Activated CD8-positive, alpha-beta memory T cell treated with anti-CD3 and anti-CD28 coated beads, Interleukin-2, amount 50 U/mL, for 1 hour (primary cell): ENCODE results near the gene MRGPRX2.

Experiments used
- DNase-seq: peaks from one replicate; pipeline ENCODE4 v3.0.0-alpha.2; 2020; ENCODE audit errors: extremely low read depth

Gene MRGPRX2

GRCh38 chr11:19060629-19061028 is at the start of gene MRGPRX2:
Gene MRGPRX2, minus strand, starts transcription at chr11:19060717. Its CDS starts 4,315 bp downstream, at chr11:19056402.
- no peak for DNase-seq

DNA sequence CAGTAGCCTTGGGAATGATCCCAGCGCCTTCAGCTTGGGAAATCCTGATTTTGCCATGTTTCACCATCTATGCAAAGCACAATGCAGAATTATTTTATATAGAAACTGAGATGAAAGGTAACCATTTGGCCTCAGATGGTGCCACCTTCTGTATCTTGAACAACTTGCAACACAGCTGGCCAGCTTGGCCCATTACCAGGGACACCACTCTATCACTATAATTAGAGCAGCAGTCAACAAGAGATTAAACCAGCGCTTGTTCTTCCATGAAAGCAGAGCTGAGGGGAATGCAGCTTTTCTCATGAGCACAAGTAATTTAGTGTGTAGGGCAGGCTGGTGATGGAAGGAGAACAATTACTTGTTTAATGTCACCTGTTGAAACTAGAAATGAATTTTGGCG is 49.8 kb upstream of the MRGPRX2 start:
- no peak for DNase-seq

DNA sequence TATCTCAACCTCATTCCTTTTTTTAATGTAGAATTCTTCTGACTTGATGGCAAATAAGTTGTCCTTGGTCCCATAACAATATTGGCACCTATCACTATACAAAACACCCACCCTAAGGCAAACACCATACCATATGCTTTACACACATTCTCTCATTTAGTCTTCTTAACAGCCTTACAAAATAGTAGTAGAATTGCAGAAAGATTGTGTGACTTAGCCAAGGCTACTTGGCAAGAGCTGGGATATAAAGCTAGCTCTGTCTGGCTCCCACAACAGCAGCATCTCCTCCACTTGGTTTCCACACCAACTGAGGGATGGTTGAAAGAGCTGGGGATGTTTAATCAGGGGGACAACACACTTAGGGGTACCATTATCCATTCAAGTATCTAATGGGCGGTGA is 46.6 kb upstream of the MRGPRX2 start:
- no peak for DNase-seq

DNA sequence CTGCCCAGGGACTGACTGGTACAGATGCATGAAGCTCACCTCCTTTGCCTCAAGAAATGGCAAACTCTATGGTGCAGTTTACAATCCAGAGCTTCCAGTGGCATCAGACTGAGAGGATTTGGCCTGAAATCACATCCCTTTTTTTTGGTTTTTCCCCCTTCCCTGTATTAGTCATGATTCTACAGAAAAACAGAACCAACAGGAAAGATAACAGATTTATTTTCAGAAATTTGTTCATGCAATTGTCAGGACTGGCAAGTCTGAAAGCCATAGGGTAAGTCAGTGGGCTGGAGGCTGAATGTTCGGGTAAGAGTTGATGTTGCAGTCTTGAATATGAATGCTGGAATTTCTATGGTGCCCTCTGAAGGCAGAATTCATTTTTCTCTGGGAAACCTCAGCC is 44.5 kb upstream of the MRGPRX2 start:
- DNase-seq = no peak

DNA sequence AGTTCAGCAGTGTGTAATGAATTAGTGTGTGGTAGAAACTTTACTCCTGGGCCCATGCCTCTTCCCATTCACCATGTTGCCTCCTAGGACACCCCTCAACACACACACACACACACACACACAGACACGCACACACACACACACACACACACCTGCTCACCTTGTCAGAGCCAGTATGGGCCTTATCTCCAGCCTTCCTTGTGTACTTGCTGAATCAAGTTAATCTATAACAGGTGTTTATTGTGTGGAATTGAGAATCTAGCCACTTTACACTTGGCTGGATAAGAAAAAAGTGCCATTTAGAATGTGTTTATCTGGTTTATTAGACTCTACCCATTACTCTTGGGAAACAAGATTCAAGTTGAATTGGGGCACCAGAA is 42.0 kb upstream of the MRGPRX2 start:
- no peak for DNase-seq

- DNase-seq = no peak
Observed at GRCh38 chr11:19101796-19102520, 41.4 kb upstream of the MRGPRX2 start.

DNA sequence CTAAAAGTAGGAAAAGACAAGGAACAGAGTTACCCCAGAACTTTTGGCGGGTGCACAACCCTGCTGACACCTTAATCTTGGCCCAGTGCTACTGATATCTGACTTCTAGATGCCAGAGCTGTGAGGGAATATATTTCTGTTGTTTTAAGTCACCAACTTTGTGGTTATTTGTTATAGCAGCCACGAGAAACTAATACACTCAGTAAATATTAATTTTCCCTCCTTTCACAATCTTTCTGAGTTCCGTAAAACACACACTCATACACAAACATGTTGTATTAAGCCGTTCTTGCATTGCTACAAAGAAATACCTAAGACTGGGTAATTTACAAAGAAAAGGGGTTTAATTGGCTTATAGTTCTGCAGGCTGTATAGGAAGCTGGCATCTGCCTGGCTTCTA is 40.4 kb upstream of the MRGPRX2 start:
- no peak for DNase-seq

DNA sequence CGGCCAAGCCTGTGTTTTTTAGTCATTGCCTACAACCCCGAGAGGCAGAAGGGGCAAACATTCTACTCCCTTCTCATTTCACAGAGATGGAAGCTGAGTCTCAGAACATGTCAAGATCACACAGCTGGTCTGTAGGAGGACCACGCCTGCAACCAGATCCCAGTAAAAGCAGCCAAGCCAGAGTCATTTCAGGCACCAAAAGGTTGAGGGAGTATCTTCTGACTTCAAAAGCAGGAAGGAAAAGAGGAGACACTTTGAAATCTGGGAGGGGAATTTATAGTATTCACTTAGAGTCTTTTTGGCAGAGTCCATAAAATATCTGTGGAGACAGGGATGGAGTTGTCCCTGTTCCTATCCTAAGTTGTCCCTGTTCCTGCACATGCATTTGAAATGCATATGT is 38.6 kb upstream of the MRGPRX2 start:
- no peak for DNase-seq

DNA sequence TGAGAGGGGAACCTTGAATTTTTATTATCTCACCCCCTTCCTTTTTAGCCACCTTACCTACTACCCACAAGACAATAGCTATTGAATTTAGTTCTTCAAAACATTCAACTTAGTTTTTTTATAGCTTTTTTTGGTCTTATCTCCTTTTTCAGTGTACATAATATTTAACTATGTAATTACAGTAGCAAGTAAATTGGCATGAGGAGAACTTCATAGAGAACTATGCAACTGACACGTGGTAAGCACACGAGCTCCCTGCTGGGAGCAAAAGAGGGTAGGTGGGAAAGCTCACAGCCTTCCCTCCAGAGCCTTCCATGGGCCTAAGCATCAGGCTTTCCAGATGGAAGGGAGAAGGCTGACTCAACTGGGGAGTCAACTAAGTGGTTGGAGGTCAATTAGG is 34.3 kb upstream of the MRGPRX2 start:
- no peak for DNase-seq

- DNase-seq = no peak
Observed at GRCh38 chr11:19093976-19094375, 33.5 kb upstream of the MRGPRX2 start.

DNA sequence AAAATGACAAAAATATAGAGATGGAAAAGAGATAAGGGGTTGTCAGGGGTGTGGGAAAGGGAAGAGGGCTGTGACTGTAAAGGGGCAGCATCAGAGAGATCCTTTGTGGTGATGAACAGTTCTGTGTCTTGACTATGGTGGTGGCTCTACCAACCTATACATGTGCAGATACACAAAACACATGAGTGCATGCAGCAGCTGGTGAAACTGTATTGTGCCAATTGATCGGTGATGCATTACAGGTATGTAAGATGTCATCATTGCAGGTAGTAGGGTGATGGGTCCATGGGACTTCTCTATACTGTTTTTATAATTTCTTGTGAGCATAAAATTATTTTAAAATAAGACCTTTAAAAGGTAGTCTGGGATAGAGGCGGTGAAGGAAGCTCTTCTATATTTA is 32.3 kb upstream of the MRGPRX2 start:
- no peak for DNase-seq

GRCh38 chr11:19092342-19092741 is 31.8 kb upstream of the MRGPRX2 start:
- no peak for DNase-seq

- no peak for DNase-seq
Observed at GRCh38 chr11:19091366-19091765, 30.8 kb upstream of the MRGPRX2 start.

DNA sequence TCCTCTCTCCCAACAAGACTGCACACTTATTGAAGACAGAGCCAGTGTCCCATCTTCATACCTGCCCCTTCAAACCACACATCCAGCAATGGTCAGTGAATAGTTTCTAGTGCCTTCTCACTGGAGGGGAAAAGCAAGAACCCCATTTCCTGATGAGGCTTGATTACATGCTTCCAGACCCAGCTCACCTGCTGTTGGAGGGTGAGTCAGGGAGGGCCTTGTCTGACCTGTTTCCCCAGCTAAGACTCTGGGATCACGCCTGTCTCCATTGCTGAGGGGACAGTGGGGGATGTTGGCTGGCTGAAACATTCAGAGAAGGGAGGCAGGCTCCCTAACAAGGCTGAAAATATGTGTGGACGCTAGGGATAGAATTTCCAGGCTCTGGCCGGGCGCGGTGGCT is 28.9 kb upstream of the MRGPRX2 start:
- no peak for DNase-seq

GRCh38 chr11:19088791-19089190 is 28.3 kb upstream of the MRGPRX2 start:
- no peak for DNase-seq

DNA sequence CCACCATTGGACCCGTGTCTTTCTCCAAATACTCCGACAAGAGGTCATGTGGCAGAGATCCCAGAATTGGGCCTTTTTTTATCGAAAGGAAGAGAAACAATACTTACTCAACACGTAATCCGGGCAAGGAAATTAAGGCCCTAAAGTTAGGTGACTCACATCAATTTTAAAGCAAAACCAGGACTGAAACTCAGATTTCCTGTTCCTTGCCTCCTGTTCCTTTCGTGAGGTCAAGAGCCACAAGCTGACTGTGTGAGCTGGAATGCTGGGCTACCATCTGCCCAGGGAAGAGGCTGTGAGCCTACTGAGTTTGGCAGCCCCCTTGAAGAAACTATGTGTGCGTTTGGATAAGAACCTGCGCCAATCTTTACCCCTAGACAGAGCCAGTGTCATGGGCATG is 27.1 kb upstream of the MRGPRX2 start:
- DNase-seq = no peak

DNA sequence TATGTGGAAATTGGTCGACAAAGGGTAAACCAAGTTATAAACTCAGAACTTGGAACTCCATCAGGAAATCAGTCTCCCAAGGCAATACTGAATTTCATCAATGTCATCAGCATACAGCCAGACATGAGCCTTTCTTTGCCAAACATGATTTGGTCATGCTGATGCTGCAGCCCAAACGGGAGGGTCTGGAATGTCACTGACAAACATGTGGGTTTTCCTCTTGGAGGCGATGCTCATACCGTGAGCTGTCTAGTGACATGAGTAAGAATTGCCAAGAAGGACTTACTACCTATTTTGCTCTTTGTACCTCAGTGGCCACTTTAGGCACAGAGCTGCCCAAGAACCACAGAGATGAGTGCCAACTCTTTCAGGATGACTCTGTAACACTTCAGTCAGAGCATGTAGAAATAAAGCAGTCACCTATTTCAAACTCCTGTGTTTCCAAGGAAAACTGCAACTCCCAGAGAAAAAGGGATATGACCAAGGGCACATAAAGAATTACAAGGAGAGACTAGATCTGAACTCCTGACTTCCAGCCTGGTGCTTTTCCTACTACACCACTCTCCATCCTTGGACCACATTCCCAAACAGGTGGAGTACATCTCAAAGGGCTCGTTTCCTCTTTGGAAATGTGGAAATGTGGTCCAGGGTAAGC is 24.3 kb upstream of the MRGPRX2 start:
- no peak for DNase-seq

DNA sequence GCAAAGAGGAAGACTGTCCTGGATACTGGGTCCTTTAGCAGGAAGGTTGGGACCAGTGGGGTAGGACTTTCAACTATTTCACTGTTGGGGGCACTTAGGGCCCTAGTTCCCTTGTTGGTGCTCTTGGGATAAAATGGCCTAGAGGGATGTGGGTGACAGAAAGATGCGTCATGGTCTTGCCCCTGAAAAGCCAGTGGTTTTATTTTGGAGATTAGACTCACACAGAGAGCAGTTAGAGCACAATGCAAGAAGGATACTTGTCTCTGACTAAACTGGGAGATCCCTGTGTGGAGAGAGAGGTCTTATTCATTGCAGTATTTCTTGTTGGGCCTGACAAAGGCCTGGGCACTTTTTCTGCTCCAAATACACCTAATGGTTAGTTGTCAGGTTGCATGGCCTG is 22.6 kb upstream of the MRGPRX2 start:
- no peak for DNase-seq

- no peak for DNase-seq
Observed at GRCh38 chr11:19080579-19080993, 20.1 kb upstream of the MRGPRX2 start.

GRCh38 chr11:19079643-19080440 is 19.3 kb upstream of the MRGPRX2 start:
- no peak for DNase-seq

DNA sequence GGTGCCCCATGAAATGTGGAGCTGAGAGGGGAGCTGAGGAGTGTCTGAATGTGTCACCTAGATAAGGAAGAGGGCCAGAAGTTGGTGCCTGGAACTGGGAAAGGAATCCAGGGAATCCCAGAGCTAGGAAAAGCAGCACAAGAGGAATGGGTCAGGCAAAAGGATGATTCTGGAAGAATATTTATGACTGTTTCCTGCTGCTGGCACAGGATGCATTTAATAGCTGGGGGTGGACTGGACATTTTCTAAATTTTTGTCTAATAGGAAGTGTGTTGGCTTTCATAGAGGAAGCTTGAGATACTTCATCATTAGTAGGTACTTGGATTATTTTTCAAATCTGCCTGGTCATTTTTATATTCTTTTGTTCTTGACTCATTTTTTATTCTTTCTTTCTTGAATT is 17.4 kb upstream of the MRGPRX2 start:
- DNase-seq = no peak

DNA sequence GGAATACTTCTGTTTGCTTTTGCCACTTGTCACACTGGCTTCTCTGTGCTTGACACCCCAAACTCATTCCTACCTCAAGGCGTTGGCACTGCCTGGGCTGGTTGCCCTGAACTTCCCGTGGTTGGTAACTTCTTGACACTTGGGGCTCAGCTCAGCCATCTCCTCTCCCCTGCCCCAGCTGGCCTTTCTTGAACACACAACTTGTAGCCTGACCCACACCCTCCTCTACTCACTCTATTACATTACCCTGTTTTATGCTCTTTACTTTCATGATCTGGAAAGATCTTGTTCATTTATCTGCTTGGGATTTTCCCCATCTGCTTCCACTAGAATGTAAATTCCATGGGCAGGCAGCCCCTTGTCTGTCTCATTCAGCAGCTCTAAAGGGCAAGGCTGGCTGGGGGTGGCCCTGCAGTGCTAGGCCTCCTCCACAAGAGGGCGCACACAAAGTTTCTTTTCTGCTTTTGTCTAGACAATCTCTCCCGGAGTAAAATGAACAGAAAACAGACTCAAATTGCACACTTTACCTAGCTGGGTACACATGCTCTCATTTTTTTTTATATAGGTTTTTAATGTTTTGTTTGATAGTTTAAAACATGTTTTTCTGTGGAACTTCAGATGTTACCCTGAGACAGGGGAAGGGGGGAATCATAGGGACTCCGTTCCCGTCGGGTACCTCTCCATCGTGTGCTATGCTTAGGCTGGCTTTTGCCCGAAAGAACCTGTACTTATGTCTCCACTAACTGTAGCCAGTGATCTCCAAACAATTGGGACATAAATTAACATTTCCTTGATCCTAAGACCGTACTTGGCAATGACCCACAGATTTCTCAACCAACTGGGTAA is 16.4 kb upstream of the MRGPRX2 start:
- DNase-seq = no peak
